ENCODE results near the gene FAS.
A peak's percentile ranks its signal among the peaks of the same experiment; 100 is the strongest.

Gene FAS

DNA sequence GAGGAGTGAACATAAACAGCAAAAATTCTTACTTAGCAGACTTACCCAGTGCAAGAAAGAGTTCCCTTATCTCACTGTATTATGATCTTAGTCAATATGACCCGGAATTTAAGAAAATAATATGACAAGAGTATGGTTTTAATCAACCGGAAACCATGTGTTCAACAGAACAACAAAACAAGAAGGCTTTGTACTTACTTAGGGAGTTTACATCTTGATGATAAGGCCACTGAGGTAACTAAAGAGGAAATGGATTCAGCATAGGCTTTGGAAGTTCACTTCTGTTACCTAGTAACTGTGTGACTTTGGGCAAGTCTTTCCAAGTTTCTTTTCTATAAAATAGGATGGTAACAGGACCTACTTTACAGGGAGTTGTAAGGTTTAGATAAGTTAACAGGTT is 7.4 kb upstream of the FAS start:
- no peak overlapping the region for H3K4me3 ChIP-seq (ENCODE audit: low read depth, low read length)
- no peak for DNase-seq (ENCODE audit: low read depth)
- TF ChIP-seq, protein P1, sequence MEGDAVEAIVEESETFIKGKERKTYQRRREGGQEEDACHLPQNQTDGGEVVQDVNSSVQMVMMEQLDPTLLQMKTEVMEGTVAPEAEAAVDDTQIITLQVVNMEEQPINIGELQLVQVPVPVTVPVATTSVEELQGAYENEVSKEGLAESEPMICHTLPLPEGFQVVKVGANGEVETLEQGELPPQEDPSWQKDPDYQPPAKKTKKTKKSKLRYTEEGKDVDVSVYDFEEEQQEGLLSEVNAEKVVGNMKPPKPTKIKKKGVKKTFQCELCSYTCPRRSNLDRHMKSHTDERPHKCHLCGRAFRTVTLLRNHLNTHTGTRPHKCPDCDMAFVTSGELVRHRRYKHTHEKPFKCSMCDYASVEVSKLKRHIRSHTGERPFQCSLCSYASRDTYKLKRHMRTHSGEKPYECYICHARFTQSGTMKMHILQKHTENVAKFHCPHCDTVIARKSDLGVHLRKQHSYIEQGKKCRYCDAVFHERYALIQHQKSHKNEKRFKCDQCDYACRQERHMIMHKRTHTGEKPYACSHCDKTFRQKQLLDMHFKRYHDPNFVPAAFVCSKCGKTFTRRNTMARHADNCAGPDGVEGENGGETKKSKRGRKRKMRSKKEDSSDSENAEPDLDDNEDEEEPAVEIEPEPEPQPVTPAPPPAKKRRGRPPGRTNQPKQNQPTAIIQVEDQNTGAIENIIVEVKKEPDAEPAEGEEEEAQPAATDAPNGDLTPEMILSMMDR (IDR thresholded peaks at IDR 0.05; ENCODE audit: control insufficient read depth, extremely low read depth, insufficient read depth), result no peak

DNA sequence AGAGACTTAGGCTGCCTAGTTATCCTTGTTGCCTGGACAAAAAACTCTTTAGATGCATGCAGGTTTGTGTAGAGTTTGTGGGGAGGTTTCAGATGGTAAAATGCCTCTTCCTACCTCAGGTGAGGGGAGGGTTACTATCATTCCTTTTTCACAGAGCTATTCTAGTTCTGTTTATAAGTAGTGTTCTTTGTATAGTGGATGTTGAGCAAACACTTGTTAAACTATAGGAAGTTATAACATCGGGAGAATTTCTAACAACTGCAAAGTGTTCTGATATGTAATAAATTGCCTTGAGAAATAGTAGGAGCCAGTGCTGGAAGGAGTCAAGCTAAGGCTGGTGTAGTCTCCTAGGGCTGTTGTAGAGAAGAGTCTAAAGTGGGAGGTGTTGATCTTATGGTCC is 6.7 kb upstream of the FAS start:
- H3K4me3 ChIP-seq (ENCODE audit: low read depth, low read length), result no peak overlapping the region
- no peak for DNase-seq (ENCODE audit: low read depth)
- TF ChIP-seq, protein P1 (IDR thresholded peaks at IDR 0.05; ENCODE audit: control insufficient read depth, extremely low read depth, insufficient read depth), result no peak

DNA sequence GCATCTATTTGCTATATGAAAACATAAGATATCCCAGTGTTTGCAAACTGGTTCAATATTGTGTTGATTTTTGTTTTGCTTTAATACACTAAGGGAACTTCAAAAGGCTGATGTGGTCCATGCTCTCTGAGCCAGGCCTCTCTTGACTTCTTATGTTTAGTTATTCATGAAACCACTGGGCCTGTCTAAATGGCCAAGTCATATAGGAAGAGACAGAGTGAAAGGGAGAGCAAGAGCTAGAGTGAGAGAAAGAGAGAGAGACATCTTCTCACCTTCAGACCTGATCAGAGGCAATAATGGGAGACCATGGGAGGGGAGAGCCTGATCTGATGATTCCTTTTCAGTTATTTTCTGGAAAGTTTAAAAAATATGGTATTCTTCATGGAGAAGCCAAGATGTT is 6.1 kb upstream of the FAS start:
- no peak overlapping the region for H3K4me3 ChIP-seq (ENCODE audit: low read depth, low read length)
- DNase-seq (ENCODE audit: low read depth), result no peak
- TF ChIP-seq, protein P1 (IDR thresholded peaks at IDR 0.05; ENCODE audit: control insufficient read depth, extremely low read depth, insufficient read depth), result no peak

DNA sequence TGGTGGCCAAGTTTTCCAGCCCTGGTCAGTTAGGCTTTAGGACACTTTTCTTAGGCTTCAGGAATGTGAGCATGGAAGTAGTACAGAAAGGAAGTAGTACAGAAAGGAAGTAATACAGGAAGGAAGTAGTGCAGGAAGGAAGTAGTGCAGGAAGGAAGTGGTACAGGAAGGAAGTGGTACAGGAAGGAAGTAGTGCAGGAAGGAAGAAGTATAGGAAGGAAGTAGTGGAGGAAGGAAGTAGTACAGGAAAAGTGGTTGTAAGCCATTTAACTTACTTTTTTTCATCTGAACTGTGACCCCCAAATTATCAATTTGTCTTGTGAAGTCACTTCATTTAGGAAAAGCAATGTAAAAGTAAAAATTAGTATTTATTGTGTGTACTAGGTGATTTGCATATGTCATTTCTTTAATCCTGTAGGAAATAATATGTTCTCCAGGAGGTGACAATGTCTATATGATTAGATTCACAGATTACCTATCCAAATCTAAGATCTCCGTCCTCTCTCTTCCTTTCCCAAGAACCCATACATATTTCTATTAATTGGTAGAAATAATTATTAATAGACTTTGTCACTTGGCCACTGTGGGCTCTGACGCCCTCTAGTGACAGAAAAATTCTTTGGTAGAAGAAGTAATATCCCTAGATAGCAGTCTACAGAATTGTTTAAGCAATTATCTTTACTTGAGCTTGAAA is 3.9 kb upstream of the FAS start:
- TF ChIP-seq, protein P1 (IDR thresholded peaks at IDR 0.05; ENCODE audit: control insufficient read depth, extremely low read depth, insufficient read depth), result peak; percentile 35; the same call in 1 of the 2 replicates
- DNase-seq (ENCODE audit: low read depth), result no peak
- no peak overlapping the region for H3K4me3 ChIP-seq (ENCODE audit: low read depth, low read length)

DNA sequence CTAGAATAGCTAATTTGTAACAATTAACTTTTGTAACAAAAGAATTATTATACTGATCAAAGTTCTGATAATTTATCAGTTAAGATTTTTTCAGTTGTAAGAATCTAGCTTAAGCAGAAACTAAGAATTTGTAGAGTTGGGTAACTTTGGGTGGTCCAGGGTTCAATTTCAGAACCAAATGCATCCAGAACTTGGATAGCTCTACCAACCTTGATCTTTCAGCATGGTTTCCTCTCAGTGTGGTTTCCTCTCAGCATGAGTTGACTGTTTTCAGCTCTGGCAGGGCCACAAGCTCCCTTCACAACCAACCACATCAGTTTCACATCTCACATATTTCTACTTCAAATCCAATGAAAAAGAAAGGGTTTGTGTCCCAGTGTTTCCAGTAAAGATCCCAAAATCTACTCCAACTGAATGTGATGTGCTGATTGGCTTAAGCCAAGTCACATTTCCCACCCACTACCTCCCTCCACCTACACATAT is 3.3 kb upstream of the FAS start:
- no peak for DNase-seq (ENCODE audit: low read depth)
- H3K4me3 ChIP-seq (ENCODE audit: low read depth, low read length), result no peak overlapping the region
- TF ChIP-seq, protein P1 (IDR thresholded peaks at IDR 0.05; ENCODE audit: control insufficient read depth, extremely low read depth, insufficient read depth), result no peak

DNA sequence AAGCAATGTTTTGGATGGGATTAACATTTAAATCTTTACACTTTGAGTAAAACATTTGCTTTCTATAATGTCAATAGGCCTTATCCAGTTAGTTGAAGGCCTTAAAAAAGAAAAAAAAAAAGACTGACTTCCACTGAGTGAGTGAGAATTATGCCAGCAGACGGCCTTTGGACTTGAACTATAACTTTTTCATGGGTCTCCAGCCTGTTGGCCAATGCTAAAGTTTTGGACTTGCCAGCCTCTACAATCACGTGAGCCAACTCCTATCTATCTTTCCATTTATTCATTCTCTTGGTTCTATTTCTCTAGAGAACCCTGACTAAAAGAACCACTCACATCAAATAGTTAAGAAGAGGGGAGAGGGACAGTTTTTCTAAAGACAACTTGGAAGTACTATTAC is 2.8 kb upstream of the FAS start:
- no peak overlapping the region for H3K4me3 ChIP-seq (ENCODE audit: low read depth, low read length)
- TF ChIP-seq, protein P1 (IDR thresholded peaks at IDR 0.05; ENCODE audit: control insufficient read depth, extremely low read depth, insufficient read depth), result no peak
- no peak for DNase-seq (ENCODE audit: low read depth)

DNA sequence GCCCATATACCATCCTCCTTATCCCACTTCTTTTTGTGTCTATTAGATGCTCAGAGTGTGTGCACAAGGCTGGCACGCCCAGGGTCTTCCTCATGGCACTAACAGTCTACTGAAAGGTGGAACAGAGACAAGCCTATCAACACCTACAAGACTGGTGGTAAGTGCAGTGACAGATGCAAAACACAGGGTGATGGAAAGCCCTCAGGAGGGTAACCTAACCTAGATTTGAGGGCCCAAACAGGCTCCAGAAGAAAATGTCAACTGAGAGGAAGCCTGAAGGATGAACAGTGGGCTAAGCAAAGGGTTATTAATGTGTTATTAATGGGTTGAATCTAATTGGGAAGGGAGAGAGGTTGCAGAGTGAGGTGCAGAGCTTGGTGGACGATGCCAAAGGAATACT is 1.2 kb upstream of the FAS start:
- no peak overlapping the region for H3K4me3 ChIP-seq (ENCODE audit: low read depth, low read length)
- TF ChIP-seq, protein P1 (IDR thresholded peaks at IDR 0.05; ENCODE audit: control insufficient read depth, extremely low read depth, insufficient read depth), result no peak
- DNase-seq (ENCODE audit: low read depth), result no peak
